Epithelial cell of esophagus (primary cell): ENCODE measurements around the gene SLC38A10.
"Not testable (repeated sequence)": the region's sequence is repeated elsewhere in the genome, so short reads cannot be mapped to it uniquely, and the experiment has no call there.

Experiments
- DNase-seq: peaks from one replicate; pipeline ENCODE4 v3.0.0; 2010; ENCODE audit warnings: low read depth
- H3K4me3 ChIP-seq: 2 replicates; pipeline ENCODE4 v1.5.1; 2011; ENCODE audit warnings: mild to moderate bottlenecking, low read length, control low read depth
- TF ChIP-seq, protein P1 (sequence below): IDR thresholded peaks from 2 replicates; pipeline ENCODE4 v1.5.1; 2011; ENCODE audit warnings: low read depth, mild to moderate bottlenecking, low read length, control low read depth, inconsistent platforms; ENCODE audit not compliant: insufficient read depth; ENCODE audit errors: missing control alignments

SLC38A10 gene

DNA sequence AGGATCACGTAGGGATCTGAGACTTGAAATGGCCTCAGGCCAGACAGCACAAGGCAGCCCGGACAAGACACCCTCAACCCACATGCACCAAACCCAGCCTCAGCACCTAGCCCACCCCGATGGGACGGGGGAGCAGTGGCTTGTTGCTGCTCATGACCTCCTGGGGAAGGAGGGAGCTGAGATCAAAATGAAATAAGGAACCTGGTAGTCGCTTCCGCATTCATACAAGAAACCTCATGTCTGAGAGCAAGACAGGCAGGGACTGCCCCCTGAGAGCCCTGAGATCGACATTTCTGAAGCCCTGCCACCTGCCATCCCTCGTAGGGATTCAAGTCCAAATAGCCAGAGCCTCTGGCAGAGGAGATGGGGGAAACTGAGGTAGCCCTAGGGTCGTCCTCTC is 66.7 kb downstream of the SLC38A10 start:
- TF ChIP-seq, protein P1, sequence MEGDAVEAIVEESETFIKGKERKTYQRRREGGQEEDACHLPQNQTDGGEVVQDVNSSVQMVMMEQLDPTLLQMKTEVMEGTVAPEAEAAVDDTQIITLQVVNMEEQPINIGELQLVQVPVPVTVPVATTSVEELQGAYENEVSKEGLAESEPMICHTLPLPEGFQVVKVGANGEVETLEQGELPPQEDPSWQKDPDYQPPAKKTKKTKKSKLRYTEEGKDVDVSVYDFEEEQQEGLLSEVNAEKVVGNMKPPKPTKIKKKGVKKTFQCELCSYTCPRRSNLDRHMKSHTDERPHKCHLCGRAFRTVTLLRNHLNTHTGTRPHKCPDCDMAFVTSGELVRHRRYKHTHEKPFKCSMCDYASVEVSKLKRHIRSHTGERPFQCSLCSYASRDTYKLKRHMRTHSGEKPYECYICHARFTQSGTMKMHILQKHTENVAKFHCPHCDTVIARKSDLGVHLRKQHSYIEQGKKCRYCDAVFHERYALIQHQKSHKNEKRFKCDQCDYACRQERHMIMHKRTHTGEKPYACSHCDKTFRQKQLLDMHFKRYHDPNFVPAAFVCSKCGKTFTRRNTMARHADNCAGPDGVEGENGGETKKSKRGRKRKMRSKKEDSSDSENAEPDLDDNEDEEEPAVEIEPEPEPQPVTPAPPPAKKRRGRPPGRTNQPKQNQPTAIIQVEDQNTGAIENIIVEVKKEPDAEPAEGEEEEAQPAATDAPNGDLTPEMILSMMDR: no peak
- DNase-seq: no peak
- no peak overlapping the region for H3K4me3 ChIP-seq

DNA sequence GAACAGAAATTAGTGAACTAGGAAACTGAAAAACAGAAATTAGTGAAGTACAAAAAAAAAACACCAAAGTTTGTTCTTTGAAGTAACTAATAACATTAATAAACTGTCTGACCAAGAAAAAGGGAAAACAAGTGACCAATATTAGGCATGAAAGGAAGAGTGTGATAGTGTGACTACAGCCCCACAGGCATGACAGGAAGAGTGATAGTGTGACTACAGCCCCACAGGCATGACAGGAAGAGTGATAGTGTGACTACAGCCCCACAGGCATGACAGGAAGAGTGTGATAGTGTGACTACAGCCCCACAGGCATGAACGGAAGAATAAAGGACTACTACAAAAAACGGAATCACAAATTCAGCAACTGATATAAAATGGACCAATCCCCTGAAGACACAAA is 67.5 kb downstream of the SLC38A10 start:
- not testable (repeated sequence) for H3K4me3 ChIP-seq, DNase-seq

DNA sequence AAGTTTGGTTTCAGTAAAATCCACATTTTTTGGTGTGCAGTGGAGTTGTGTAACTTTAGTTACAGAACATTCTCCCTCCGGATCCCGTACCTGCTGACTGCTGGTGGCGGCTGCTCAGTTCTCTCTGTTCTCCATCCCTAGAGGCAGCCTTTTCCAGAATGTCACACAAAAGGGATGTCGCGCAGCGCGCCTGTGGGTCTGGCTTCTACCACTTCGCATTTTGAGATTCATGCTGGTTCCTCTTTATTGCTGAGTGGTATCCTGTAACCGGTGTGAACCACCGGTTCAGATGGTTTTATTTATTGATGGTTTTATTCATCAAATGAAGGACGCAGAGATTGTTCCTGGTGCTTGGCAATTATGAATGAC is 71.4 kb downstream of the SLC38A10 start:
- TF ChIP-seq, protein P1: no peak
- no peak for DNase-seq
- peak overlapping the region; percentile 31 for H3K4me3 ChIP-seq

DNA sequence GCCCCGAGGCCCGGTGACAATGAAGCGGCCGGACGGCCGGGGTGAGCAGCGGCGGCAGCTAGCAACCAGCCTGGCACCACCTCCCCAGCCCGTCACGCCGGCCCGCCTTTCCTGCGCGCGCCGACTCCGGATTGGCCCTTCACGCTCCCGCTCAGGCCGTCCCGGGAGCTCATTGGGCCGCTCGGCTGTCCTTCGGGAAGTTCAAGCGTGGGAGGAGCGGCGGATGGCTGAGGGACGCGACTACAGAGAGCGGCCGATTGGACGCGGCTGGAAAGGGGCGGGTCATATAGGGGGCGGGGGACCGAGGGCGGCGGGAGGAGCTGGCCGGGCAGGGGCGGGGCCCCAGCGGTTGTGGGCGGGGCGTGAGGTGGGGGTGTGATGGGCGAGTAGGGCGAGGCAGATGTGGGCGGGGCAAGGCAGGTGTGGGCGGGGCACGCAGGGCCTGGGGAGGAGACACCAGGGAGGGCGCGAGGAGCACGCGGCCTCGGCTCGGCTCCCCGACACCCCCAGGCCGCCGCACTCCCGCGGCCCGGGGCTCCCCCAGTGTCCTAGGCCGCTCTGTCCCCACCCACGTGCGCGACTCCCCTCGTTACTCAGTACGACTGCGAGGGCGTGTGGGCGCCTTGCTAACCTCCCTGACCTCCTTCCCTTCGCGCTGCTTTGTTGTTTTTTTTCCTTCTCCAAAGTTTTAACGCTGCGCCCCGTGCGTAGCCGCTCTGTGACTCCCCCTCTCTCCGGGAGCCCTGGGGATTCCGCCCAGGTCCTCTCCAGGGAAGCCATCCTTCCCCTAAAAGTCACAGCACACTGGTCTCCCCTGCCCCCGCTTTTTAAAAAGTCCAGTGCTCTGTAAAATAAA is 72.0 kb downstream of the SLC38A10 start, which contains the start of gene CEP131:
Gene CEP131, minus strand, starts transcription at position 60 of the 856 bp plus-strand sequence. CDS start 2,909 bp downstream, outside the sequence.
- peak within 1 kb of the TSS; percentile 60 for H3K4me3 ChIP-seq
- TF ChIP-seq, protein P1: no peak
- peak; percentile 99 for DNase-seq

DNA sequence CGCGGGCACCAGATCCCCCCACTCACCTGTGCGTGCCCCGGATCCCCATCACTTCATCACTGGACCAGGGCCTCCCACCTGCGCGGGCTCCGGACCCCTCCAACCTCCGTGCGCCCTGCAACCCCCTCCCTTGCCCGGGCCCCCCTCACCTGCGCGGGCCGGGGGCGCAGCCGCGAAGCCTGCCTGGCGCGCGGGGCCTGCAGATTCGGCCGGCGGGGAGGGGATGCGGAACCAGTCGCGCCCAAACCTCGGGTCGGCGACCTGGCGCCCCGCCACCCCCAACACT is 72.5 kb downstream of the SLC38A10 start:
- TF ChIP-seq, protein P1: no peak
- DNase-seq: no peak

DNA sequence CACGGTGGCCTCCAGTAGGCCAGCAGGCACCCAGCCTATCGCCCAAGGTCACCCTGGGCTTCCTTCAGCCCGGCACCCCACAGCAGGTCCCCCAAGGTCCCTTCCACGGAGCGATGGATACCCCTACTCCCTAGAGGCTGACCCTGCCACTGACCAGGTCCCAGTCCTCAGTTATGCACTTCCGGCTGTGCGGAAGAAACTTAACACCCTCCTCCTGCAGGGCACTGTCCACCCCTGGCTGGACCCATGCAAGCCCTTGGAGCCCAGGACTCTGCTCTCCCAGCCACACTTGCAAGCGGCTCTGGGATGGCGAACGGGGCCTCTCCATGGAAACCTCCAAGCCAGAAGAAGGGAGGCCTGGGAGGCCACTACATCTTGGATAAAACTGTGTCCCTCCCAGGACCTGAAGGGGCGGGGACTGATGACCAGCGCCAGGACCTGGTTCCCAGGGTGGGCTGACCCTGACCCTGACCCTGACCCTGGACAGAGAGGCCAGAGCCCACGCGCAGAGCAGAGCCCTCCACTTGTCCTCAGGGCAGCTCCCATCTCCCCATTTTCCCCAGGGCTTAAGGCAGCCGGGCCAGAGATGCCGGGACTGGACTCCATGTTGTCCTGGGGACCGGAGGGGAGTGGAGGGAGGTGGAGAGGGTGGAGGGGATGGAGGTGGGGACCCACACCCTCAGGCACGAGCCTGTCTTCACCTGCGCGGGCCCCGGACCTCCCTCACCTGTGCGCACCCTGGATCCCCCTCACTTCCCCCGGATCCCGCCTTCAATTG is 73.1 kb downstream of the SLC38A10 start:
- TF ChIP-seq, protein P1: no peak
- no peak for DNase-seq
- H3K4me3 ChIP-seq: peak overlapping the region; percentile 60

More for the DNA sequence above, 72.5 kb downstream of the SLC38A10 start:
- H3K4me3 ChIP-seq: peak overlapping the region; percentile 60

DNA sequence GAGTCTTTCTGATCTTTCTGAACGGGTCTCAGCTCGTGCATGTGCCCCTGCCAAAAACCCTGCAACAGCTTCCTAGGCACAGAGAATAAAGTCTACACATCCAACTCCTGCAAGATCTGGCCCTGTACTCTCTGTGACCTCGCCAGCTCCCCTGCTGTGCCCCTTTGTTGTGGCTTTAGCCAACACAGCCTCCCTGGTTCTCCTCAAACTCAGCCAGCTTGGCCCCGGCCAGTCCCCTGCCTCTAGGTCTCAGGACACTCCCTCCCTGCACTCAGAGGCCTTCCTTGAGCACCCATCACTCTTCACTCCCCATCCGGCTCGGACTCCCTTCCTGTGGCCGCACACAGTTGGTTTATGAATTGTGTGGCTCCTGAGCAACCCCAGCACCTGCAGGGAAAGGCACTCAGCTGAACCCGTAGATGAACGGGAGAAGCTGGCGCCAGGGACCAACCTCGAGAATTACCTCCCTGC is 73.7 kb downstream of the SLC38A10 start:
- TF ChIP-seq, protein P1: no peak
- peak overlapping the region; percentile 60 for H3K4me3 ChIP-seq
- no peak for DNase-seq
